ENCODE data around the gene ARHGEF40. TPM values are rescaled to one million over a fixed set of nuclear protein-coding genes. Genes with fewer than 3 reads are reported as not detected.

Gene ARHGEF40
- total RNA-seq, 4 donors from 2014 or later: 14.4 to 22.8 (median 17.6) TPM

DNA sequence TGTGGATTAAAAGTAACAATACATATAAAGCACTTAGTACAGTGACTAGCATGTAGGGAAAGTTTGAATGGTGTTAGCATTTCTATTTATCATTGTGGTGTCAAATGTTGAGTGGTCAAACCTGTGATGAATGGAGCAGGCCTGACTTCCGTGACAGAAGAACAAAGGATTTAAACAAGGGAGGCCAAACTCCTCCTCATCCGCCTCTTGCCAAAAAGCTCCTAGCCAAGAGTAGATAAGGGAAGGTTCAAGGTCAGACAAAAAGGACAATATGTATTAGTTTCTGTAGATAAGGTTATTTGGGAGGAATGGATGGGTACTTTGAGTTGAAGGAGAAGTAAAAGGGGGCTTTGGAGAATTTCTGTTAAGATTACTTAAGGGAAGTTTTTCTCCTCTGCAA is 21.5 kb upstream of the ARHGEF40 start:
- TF ChIP-seq POLR2A (IDR thresholded peaks at IDR 0.05) (no peak), EP300 (IDR thresholded peaks at IDR 0.05) (no peak), POLR2AphosphoS5 (IDR thresholded peaks at IDR 0.05) (no peak), CTCF (IDR thresholded peaks at IDR 0.05) (no peak)
- Histone ChIP-seq H3K4me1 (peaks cover 4% of the 10 kb centered on the region), H3K9me3 (no peaks in the 10 kb centered on the region), H3K36me3 (no peaks in the 10 kb centered on the region), H3K27ac (no peak overlapping the region), H3K4me3 (no peak overlapping the region), H3K27me3 (no peaks in the 10 kb centered on the region)
- WGBS: 86% methylated on average over 2 of the region's 2 CpGs
- DNase-seq (ENCODE audit: low spot score in 2 of 2): no peak

DNA sequence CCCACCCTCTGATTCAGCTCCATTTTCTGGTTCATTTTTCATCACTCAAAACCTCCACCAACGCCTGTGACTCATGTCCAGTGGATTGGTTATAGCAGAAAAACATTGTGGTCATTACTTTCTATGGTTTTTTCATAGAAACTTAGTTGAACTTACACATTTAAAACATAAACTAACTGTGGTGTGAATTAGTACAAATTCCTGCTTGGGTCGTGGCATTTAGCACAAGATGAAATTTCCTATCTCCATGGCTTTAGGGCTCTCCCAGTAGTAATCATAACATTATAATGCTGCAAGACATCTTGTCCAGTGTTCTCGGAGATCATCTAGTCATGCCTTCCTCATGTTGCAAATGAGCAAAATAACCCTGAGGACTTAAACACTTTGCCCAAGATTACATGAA is 20.8 kb upstream of the ARHGEF40 start:
- H3K9me3 ChIP-seq: no peaks in the 10 kb centered on the region
- no peak overlapping the region for H3K27ac ChIP-seq
- H3K4me3 ChIP-seq: no peak overlapping the region
- no peaks in the 10 kb centered on the region for H3K36me3 ChIP-seq
- DNase-seq (ENCODE audit: low spot score in 2 of 2): no peak
- TF ChIP-seq CTCF (IDR thresholded peaks at IDR 0.05): no peak
- TF ChIP-seq EP300 (IDR thresholded peaks at IDR 0.05): no peak
- TF ChIP-seq POLR2A (IDR thresholded peaks at IDR 0.05): no peak
- no peak for TF ChIP-seq POLR2AphosphoS5 (IDR thresholded peaks at IDR 0.05)
- WGBS: 75% methylated on average over 3 of the region's 3 CpGs
- no peaks in the 10 kb centered on the region for H3K4me1 ChIP-seq
- no peaks in the 10 kb centered on the region for H3K27me3 ChIP-seq

DNA sequence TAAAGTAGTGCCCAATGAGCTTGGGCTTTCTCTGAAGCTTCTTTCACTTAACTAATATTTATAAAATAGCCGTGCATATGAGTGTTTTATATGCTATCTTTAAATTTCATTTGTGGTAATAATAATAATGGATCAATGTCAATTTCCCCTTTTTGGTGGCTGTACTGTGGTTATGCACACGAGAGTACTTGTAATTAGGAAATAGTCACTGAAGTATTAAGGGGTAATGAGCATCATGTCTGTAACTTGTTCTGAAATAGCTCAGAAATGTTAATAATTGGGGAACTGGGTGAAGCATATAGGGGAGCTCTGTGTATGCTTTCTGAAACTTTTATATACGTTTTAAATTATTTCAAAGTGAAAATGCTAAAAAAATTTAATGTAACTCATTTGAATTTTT is 19.5 kb upstream of the ARHGEF40 start:
- Histone ChIP-seq H3K36me3 (no peaks in the 10 kb centered on the region), H3K27me3 (no peaks in the 10 kb centered on the region), H3K27ac (no peak overlapping the region), H3K4me3 (no peak overlapping the region), H3K4me1 (no peaks in the 10 kb centered on the region), H3K9me3 (no peaks in the 10 kb centered on the region)
- 86% methylated on average over 3 of the region's 3 CpGs for WGBS
- TF ChIP-seq EP300 (IDR thresholded peaks at IDR 0.05): no peak
- no peak for TF ChIP-seq POLR2A (IDR thresholded peaks at IDR 0.05)
- TF ChIP-seq CTCF (IDR thresholded peaks at IDR 0.05): no peak
- no peak for TF ChIP-seq POLR2AphosphoS5 (IDR thresholded peaks at IDR 0.05)
- DNase-seq (ENCODE audit: low spot score in 2 of 2): no peak

- 93% methylated on average over 20 of the region's 20 CpGs for WGBS
- TF ChIP-seq EP300 (IDR thresholded peaks at IDR 0.05): no peak
- no peak for TF ChIP-seq CTCF (IDR thresholded peaks at IDR 0.05)
- no peak for TF ChIP-seq POLR2AphosphoS5 (IDR thresholded peaks at IDR 0.05)
- TF ChIP-seq POLR2A (IDR thresholded peaks at IDR 0.05): no peak
- Histone ChIP-seq H3K36me3 (no peaks in the 10 kb centered on the region), H3K4me1 (peaks cover 3% of the 10 kb centered on the region), H3K27ac (no peak overlapping the region), H3K9me3 (no peaks in the 10 kb centered on the region), H3K27me3 (no peaks in the 10 kb centered on the region), H3K4me3 (no peak overlapping the region)
- no peak for DNase-seq (ENCODE audit: low spot score in 2 of 2)
Measured at GRCh38 chr14:21053184-21054122, 16.7 kb upstream of the ARHGEF40 start.

DNA sequence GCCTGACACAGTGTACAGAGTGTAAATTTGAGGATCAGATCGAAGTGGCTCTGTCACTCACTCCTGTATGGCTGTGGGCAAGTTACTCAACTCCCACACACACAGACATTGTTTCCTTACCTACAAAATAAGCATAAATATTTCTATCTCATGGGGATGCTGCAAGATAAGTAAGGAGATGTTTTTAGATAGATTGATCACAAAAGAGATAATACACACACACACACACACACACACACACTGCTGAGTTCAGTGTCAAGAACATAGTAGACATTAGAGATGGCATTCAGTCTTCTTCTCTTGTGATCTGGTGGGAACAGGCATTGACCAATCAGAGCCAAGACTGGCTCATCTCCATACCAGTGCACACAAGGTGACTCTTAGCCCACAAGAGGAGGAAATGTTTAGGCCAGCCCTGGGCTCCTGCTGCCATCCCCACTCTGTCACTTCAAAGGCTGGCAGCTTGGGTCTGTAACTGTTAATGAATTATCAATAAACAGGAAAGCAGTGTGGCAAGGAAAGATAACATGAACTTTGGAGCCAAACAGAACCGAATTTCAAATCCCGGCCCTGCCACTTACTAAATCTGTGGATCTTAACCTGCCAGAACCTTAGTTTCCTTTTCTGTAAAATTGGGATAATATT is 15.9 kb upstream of the ARHGEF40 start:
- Histone ChIP-seq H3K27me3 (no peaks in the 10 kb centered on the region), H3K4me1 (peaks cover 3% of the 10 kb centered on the region), H3K4me3 (no peak overlapping the region), H3K27ac (no peak overlapping the region), H3K36me3 (no peaks in the 10 kb centered on the region), H3K9me3 (no peaks in the 10 kb centered on the region)
- WGBS: 70% methylated on average over 3 of the region's 3 CpGs
- DNase-seq (ENCODE audit: low spot score in 2 of 2): no peak
- TF ChIP-seq CTCF (IDR thresholded peaks at IDR 0.05): no peak
- TF ChIP-seq EP300 (IDR thresholded peaks at IDR 0.05): no peak
- no peak for TF ChIP-seq POLR2AphosphoS5 (IDR thresholded peaks at IDR 0.05)
